HL-60/S4 treated with phorbol 12-myristate 13-acetate at 8.2 ng/mL for 4 days and 3 days (cell line): ENCODE measurements around the gene ASTL.
"Not testable (repeated sequence)": the region's sequence is repeated elsewhere in the genome, so short reads cannot be mapped to it uniquely, and the experiment has no call there.

ENCODE experiments used
- in situ Hi-C: fragments of 300-500 bp; cut with MboI; formaldehyde crosslinking; loops from 2 replicates; pipeline ENCODE4 v1.15.0; 2022; ENCODE audit warnings: low sequenced_read_pairs

Gene ASTL

DNA sequence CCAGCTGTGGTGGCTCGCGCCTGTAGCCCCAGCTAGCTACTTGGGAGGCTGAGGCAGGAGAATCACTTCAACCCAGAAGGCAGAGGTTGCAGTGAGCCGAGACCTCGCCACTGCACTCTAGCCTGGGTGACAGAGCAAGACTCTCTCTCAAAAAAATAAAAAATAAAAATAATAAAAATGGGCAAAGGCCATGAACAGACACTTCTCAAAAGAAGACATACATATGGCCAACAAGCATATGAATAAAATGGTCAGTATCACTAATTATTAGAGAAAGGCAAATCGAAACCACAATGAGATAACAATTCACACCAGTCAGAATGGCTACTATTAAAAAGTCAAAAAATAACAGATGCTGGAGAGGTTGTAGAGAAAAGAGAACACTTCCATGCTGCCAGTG is 22.1 kb upstream of the ASTL start:
- in situ Hi-C loops = not testable (repeated sequence)

DNA sequence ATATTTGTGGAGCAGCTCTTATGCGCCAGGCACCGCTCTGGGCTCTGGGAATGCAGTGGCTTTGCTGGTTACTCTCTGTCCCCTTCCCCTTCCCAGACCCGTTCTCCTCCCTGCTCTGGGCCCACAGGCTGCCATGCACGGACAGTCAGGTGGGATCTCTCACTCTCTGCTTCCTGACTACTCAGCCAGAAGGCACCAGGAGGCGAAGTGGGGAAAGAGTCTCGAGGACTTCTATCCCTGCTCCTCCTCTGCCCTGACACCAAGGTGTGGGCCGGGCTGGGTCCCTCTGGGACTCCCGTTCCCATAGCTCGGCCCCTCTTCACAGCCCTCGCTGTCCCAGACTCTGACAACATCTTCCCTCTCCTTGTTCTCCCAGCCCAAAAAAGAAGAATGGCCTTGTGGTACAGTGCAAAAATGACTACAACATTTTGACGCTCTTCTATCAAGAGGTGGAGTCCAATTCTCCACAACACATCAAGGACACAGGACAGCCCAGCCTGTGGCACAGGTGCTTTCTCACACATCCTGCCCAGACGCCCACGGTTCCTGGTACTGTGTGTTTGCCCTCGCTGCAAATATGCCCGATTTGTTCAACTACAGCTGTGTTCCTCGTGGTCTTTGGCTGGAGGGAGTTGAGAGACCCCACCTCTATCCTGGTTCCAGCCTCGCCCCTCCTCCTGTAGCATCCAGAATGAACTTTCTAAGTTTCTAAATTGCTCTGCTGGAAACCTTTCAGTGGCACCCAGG is 21.0 kb upstream of the ASTL start:
- in situ Hi-C loops = no loop called here

DNA sequence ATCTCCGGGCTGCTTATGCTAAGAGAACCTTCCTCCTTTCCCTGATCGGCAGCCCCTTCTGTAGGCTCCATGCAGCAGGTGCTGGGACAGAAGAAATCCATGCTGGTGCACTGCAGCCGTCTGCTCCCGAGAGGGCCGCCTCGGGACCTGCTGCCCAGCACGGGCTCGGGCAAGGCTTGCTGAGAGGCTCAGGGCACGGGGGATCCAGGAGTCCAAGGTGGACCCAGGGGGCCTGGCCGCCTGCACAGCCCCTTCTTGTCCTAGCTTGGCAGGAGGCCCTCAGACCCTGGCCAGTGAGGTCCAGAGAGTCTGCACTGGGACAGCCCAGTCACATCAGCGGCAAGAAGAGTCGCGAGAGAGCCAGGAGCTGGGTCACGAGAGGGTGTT is 20.2 kb upstream of the ASTL start:
- in situ Hi-C loops = no loop called here

DNA sequence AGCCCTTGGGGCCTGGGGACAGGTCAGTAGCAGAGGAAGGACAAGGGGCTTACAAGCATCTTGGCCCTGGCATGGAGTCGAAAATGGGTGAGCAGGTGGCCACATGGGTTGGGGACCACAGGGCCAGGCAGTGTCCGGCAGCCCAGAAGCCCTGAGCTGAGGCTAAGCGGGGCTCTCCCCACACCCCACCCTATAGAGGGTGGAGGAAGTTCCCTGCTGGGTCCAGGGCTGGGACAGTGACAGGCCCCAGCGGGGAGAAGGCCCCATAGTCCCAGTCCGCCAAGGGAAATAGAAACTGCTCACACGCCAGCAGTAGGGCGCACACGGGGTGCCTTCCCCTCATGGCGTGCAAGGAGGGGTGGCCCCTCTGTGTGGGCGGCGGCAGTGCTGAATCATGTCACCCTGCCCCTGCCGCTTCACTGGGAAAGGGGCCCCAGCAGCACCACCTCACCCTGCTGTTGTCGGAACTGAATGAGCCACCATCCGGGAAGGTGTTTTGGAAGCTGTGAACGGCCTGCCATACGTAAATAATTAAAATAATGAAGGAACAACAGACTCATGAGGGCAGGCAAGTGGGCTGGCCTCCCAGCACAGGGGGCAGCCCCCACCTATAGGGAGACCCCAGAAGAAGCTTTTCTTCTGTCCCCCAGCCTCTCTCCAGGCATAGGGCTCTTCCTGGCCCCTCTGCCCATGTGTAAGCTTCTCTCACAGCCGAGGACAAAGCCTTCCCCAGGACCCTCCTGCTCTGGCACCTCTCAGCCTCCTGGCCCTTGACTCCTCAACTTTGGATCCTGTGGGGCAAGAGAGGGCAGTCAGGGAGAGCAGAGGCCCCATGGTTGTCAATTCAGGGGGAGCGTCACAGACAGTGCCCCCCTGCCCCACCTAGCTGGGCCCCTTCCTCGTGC is 19.6 kb upstream of the ASTL start:
- in situ Hi-C loops = no loop called here

DNA sequence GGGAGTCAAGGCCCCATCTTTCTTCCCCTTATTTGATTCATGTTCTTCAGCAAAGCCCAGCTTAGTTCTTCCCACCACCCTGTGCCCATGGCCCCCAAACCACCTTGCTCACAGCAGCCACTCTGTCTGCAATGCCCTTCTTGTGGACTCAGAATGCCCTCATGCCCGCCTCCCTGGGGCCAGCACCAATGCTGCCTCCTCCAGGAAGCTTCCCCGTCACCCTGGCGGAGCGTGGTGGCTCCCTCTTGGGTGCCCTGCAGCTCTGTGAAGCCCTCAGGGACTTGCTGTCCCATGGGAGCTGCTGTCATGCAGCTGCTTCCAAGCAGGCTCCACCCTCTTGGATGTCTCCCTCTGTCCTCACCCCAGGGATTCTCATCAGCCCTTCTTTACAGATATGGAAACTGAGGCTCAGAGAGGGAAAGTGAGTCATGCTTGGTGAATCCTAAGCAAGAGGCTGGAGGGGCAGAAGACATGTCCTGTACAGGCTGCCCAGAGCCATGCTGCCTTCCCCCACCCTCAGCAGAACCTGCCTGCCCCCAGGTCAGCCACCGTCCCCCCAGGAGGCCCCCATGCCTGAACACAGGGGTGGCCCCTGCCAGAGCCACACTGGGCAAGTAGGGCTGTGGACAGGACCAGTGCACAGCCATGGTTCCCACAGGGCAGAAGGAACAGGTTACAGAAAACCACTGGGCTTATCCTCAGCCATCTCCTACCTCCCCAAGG is 18.8 kb upstream of the ASTL start:
- in situ Hi-C loops = no loop called here

DNA sequence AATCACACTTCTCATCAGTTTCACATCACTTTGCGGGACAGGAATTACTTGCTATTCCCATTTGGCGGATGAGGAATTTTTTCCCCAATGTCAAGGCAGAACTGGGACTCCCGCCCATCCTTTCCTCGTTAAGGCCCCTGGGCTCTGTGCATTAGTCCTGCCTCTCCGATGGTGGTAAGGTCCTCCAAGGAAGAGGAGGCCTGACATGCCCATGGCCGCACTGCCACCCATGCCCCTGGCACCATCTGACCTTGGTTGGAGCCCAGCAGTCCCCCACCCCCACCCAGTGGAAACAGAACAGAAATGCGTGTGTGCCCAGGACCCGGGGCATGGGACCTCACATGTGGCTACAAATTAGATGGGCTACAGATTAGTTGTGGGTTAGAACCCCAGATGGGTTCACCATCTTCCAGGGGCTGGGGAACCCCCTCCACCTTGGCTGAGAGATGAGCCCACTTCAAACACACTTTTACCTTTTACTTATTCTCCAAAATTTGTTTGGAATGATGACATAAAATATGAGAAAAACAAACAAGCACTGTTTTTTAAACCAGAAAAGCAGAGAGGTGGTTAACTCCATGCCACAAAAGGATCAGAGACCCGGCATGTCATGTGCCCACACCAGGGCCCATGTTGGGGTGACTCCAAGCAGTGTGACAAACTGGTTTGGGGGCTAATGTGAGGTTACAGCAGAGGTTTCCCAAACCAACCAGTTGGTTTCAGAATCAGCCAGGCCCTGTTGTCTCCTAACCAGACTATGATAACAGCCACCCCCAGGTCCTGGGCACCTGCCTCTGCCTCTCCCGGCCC is 17.9 kb upstream of the ASTL start:
- in situ Hi-C loops = no loop called here

DNA sequence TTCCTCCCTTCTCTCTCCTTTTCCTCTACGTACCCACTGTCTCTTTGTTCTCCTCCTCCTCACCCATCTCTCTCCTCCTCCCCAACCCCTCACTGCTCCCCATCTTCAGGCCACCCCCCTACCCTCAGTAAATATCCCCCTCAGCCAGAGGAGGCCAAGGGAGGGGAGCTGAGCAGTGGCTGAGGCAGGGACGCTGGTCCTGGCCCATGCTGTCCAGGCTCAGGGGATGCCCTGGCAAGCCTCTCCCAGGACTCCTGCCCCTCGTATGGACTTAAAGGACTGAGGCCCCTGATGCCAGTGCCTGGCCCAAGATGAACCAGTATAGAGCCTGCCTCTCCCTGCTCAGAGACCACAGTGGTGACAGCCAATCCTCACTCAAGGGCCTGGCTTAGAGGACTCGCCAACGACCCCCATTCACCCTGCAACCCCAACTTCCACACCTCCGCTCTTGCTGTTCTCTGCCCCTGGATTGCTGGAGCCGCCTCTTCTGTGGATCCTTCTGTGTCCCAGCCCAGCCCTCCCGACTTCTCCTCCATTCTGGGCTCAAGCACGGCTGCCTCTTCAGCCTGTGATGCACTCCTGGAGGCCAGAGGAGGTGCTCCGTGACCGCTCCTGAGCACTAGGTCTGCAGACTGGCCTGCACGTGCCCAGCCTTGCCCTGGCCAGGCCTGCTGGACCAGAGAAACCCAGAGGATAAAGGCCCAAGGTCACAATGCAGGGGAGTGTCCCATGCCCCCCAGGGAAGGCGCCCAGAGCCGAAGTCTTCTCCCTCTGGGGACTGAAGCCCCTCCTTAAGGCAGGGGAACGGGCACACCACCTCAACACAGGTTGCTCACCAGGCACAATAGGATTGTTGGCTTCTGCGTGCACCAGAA is 16.4 kb upstream of the ASTL start:
- in situ Hi-C loops = no loop called here

DNA sequence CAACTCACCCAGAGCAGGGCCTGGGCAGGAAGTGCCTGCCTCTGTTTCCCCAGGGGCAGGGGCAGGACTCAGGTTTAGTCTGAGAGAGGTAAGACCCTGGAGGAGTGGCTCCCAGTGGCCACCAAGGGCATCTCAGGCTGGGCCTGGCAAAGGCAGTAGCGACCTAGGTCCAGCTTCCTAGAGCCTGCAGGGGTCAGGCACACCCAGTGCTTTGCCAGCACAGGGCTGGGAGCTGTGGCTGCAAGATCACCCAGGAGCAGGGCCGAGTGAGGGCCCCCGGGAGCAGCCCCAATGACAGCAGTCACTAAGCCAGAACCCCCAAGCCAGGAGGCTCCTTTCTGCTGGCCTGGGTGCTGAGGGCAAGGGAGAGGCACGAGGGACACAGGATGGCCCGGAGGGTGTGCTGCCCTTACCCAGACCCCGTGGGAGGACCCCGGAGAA is 15.7 kb upstream of the ASTL start:
- in situ Hi-C loops = no loop called here

DNA sequence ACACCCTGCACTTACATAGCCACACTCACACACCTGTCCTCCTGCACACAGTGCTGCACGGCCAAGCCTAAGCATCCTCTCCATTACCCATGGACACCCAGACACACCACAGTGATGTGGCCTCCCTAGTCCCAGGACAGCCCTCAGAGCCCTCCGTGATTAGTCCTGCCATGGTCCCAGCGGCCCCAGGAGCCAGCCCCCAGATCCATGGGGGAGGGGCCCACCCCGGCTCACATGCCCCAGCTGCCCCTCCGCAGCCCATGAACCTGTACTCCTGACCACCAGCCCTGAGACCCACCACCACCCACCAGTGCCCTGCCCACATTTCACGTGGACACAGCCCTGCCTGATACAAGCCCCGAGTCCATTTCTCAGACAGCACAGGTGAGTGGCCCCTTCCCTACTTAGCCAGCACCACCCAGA is 15.0 kb upstream of the ASTL start:
- in situ Hi-C loops = no loop called here

DNA sequence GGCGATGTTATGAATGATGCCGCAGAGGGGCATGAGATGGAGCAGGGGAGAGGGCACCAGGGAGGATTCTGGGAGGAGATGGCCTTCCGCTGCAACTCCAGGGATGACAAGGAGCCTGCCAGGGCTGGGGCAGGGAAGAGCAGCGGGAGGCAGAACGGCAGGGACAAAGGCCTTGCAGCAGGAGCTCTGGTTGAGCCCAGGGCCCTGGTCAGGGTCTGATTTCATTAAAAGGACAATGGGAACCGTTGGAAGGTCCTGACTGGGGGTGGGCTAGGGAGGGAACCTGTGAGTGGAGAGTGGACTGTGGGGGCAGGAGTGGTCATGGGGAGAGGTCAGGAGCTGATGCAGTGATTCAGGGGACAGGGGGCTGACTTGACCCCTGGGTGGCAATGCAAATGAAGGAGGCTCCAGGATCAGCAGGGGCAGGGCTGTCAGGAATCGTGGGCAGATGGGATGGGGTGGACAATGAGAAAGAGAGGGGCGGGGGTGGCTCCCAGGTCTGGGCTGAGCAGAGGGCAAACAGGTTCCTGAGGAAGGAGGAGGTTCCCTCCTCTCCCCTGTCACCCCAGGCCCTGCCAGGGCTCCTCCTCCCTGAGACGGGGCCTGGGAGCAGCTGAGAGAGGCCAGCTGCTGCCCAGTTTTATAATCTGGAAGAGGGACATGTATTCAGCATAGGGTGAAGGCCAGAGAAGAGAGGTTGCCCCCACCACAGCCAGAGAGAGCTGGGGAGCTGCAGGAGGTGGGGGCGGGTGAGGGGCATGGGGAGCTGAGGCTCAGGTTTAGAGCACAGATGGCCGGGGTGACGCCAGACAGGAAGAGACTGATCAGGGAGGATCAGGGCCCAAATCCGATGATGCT is 14.2 kb upstream of the ASTL start:
- in situ Hi-C loops = no loop called here

DNA sequence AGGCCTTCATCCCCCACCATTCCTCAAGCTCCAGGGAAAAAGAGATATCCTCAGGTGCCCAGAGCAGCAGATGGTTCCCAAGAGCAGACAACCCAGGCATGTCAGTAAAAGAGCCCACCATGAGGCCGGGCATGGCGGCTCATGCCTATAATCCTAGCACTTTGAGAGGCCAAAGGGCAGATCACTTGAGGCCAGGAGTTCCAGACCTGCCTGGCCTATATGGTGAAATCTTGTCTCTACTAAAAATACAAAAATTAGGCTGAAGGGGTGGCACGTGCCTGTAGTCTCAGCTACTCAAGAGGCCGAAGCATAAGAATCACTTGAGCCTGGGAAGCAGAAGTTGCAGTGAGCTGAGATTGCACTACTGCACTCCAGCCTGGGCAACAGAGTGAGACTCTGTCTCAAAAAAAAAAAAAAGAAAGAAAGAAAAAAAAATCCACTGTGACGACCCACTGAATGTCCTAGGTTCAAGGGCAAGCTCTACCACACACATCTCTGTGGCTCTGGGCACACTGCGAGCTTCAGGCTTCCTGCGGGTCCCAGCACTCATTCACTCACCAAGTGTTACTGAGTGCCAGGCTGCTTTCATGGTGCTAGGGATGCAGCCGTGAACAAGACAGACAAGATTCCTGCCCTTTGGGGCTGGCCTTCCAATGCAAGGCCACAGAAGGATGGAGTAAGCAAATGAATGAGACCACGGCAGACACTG is 13.4 kb upstream of the ASTL start:
- in situ Hi-C loops = no loop called here

DNA sequence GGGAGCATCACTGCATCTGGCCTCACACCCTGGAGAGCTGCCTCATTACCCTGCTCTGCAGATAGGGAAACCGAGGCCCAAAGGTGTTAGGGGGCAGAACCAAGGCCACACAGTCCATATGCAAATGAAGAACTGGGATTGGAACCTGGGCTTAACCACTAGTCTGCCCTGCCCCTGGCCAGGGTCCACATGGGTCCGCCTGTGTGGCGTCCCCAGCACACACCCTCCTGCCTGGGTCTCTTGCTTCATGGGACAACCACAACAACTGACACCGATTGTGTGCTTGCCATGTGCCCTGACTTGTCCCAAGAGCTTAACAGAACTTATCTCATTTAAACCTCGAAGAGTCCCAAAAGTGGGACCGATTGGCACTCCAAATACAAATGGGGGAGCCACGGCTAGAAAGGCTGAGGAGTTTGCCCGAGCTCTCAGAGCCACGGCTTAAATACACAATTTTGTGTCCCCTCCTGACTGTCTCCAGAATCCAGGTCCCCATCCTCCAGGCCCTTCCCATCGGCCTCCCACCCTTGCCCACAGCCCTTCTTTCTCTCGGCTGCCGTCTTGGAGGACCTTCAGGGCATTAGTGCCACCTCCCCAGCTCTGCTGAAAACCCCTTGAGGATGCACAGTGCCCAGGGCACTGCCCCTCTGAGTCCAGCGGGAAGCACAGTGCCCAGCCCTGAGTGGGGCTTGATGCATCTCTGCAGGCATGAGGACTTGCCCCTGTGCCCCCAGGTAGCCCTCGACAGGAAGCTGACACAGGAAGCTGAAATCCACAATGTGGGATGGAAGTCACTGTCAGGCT is 12.7 kb upstream of the ASTL start:
- in situ Hi-C loops = no loop called here

DNA sequence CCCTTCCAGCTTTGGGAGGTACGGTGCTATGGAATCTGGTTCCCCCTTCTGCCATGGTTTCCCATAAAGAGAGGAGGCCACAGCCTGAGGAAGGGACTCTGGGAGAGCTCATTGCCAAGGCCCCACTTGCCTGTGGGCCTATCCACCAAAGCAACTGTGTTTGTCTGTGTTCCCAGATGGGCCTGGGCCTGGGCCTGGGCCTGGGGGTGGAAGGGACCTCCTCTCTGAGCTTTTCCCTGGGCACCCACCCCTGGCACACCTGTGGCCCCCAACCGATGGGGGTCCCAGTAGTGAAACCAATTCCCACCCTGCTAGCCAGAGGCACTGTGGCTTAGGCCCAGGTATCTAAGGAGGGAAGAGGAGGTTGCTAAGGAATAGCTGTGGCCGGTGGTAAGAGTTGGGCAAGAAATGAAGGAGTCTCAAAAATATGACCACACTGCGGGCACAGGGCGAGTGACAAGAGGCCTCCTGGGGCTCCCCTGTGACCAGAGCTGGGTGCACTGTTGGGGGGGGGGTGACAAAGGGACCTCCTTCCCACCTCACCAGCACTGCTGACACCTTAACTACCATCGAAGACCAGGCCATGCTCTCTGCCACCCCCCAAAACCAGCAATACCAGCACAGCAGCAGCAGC is 11.8 kb upstream of the ASTL start:
- in situ Hi-C loops = no loop called here

DNA sequence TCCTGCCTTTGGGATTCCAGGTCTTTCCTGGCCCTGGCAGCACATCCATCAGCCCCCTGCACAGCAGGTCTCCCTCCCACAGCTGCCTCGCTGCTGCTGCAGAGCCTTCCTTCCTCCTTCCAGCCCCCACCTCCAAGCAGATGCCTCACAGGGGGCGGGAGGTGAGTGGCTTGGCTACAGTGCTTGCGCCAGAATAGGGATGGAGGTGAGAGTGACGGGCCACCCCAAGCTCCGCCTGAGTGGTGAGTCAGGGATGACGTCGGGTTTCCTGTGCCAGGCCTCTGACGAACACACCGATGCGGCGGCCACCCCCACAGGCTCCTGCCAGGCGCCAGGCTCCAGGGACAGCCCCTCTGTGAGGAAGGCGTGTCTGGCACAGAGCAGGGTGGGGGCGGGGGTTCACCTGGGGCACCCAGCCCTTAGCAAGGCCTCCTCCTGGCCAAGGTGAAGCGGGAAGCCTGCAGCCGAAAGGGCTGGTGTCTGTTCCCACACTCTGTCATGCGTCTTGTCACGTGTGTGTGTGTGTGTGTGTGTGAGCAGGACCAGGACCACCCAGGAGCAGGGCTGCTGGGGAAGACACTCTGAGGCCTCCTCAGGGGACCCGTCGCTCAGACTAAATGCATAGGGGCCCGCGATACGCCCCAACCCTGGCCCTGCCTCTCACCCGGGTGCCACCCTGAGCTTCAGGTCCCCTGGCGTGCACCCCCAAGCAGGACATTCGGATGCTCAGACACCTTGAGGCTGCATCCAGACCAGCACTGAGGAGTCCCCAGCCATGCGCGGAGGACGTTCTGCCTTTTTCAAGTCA is 10.3 kb upstream of the ASTL start:
- in situ Hi-C loops = no loop called here

DNA sequence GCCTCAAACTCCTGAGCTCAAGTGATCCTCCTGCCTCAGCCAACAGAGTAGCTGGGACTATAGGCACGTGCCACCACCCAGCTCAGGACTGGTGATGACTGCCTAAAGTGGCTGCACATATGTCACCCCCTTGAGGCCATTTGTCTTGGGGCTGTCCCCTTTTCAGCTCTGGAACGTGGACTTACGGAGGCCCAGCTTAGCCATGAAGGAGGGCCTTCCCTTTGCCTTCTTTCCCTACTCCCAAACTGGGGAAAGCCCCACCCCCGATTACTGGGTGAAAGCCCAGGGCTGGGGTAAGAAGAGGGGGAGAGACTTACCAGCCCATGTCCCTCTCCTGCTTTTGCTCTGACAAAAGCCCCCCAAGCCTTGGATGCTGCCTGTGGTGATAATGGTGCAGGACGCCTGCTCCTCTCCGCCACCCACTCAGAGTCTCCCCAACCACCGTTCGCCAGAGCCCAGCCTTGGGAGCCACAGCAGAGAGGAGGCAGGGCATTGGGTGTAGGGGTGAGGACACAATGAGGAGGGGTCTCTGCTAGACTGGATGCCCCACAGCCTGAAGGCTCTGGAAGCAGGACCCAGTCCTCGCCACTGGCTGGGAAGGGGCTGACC is 9.4 kb upstream of the ASTL start:
- in situ Hi-C loops = no loop called here
